IMR-90 (cell line): ENCODE results near the gene NRP2. TPM values are rescaled to one million over a fixed set of nuclear protein-coding genes. Genes with fewer than 3 reads are reported as not detected.

ENCODE experiments used
- ATAC-seq: fragments of 200-7000 bp; cut with Tn5 transposase; 2 replicates; pipeline ENCODE4 v1.9.1; 2020; ENCODE audit warnings: low read depth, mild to moderate bottlenecking, moderate library complexity
- BruUV-seq: library from RNA; stranded (reverse); fragments of 400-500 nt; replicated peaks from 2 replicates; lab custom pipeline; 2021; lab: Mats Ljungman, UMichigan
- CTCF ChIA-PET: fragments of 300-600 bp; formaldehyde crosslinking; extraction: SDS; loops from one replicate; lab custom pipeline; 2021; ENCODE audit warnings: antibody characterized with exemption; lab: Yijun Ruan, JAX
- POLR2A ChIA-PET: fragments of 300-600 bp; sonication (Branson Sonifier 250); formaldehyde crosslinking; loops from one replicate; lab custom pipeline; 2022; ENCODE audit warnings: antibody characterized with exemption; ENCODE audit not compliant: unreplicated experiment; lab: Charles Lee
- DNase-seq: peaks from one replicate; pipeline ENCODE4 v3.0.0; 2013
- H2AFZ ChIP-seq: replicated peaks from 2 replicates; pipeline ENCODE3; 2013; ENCODE audit warnings: low read length, mild to moderate bottlenecking; ENCODE audit not compliant: poor library complexity
- H2AK5ac ChIP-seq: 2 replicates; pipeline ENCODE4 v1.6.1; 2013; ENCODE audit warnings: low read depth, low read length, inconsistent platforms
- H2AK9ac ChIP-seq: replicated peaks from 2 replicates; pipeline ENCODE3; 2013; ENCODE audit warnings: mild to moderate bottlenecking, low read depth, low read length, moderate library complexity; ENCODE audit not compliant: poor library complexity
- H2BK120ac ChIP-seq: 2 replicates; pipeline ENCODE4 v1.6.1; 2013; ENCODE audit warnings: low read depth, low read length, inconsistent platforms
- H2BK15ac ChIP-seq: 3 replicates; pipeline ENCODE4 v1.6.1; 2013; ENCODE audit warnings: low read depth, low read length, inconsistent platforms
- H2BK20ac ChIP-seq: 2 replicates; pipeline ENCODE4 v1.6.1; 2013; ENCODE audit warnings: low read depth, mild to moderate bottlenecking, inconsistent platforms, low read length, moderate library complexity
- H2BK5ac ChIP-seq: 2 replicates; pipeline ENCODE4 v1.6.1; 2013; ENCODE audit warnings: mild to moderate bottlenecking, low read depth, low read length, inconsistent platforms; ENCODE audit not compliant: poor library complexity, severe bottlenecking
- H3K14ac ChIP-seq: replicated peaks from 2 replicates; pipeline ENCODE4 v1.6.1; 2013; ENCODE audit warnings: low read depth, low read length, inconsistent platforms
- H3K18ac ChIP-seq: 2 replicates; pipeline ENCODE4 v1.6.1; 2013; ENCODE audit warnings: low read depth, low read length, control low read depth
- H3K23ac ChIP-seq: 2 replicates; pipeline ENCODE4 v1.6.1; 2013; ENCODE audit warnings: low read depth, low read length, inconsistent platforms
- H3K27ac ChIP-seq: 2 replicates; pipeline ENCODE4 v1.5.1; 2013; ENCODE audit warnings: mild to moderate bottlenecking, control low read depth, low read length; ENCODE audit not compliant: insufficient read depth
- H3K27me3 ChIP-seq: 2 replicates; pipeline ENCODE4 v1.6.1; 2013; ENCODE audit warnings: low read length; ENCODE audit not compliant: control insufficient read depth, insufficient read depth
- H3K36me3 ChIP-seq: 2 replicates; pipeline ENCODE4 v1.6.1; 2013; ENCODE audit warnings: low read length, mixed read lengths; ENCODE audit not compliant: control insufficient read depth, insufficient read depth
- H3K4ac ChIP-seq: 2 replicates; pipeline ENCODE4 v1.6.1; 2013; ENCODE audit warnings: low read depth, low read length, inconsistent platforms
- H3K4me1 ChIP-seq: 2 replicates; pipeline ENCODE4 v1.6.1; 2013; ENCODE audit warnings: low read length, mixed read lengths; ENCODE audit not compliant: control insufficient read depth, insufficient read depth
- H3K4me2 ChIP-seq: 2 replicates; pipeline ENCODE4 v1.6.1; 2013; ENCODE audit warnings: low read depth, mild to moderate bottlenecking, control low read depth, low read length, moderate library complexity
- H3K4me3 ChIP-seq: 2 replicates; pipeline ENCODE4 v1.5.1; 2013; ENCODE audit warnings: low read depth, mild to moderate bottlenecking, control low read depth, low read length, moderate library complexity; ENCODE audit not compliant: insufficient read depth
- H3K56ac ChIP-seq: 2 replicates; pipeline ENCODE4 v1.6.1; 2013; ENCODE audit warnings: low read length, inconsistent platforms; ENCODE audit not compliant: insufficient read depth; ENCODE audit errors: extremely low read depth
- H3K79me1 ChIP-seq, 2 experiments: 2 replicates each; pipeline ENCODE4 v1.6.1; 2013; ENCODE audit warnings: low read length in 2 of 2, inconsistent platforms in 1 of 2, low read depth in 1 of 2
- H3K9ac ChIP-seq: 2 replicates; pipeline ENCODE4 v1.6.1; 2013; ENCODE audit warnings: low read depth, low read length, control low read depth
- H3K9me1 ChIP-seq: 2 replicates; pipeline ENCODE4 v1.6.1; 2013; ENCODE audit warnings: low read length, inconsistent platforms; ENCODE audit not compliant: insufficient read depth
- H3K9me3 ChIP-seq: 2 replicates; pipeline ENCODE4 v1.6.1; 2013; ENCODE audit warnings: low read length; ENCODE audit not compliant: control insufficient read depth, insufficient read depth
- H4K20me1 ChIP-seq: 2 replicates; pipeline ENCODE4 v1.6.1; 2013; ENCODE audit warnings: low read length, inconsistent platforms; ENCODE audit not compliant: insufficient read depth
- H4K5ac ChIP-seq: 2 replicates; pipeline ENCODE4 v1.6.1; 2013; ENCODE audit warnings: mild to moderate bottlenecking, low read depth, low read length, control low read depth
- H4K8ac ChIP-seq, 2 experiments: 2 replicates each; pipeline ENCODE4 v1.6.1; 2013; ENCODE audit warnings: low read depth in 2 of 2, low read length in 2 of 2, control low read depth in 1 of 2, inconsistent platforms in 1 of 2
- H4K91ac ChIP-seq: 2 replicates; pipeline ENCODE4 v1.6.1; 2013; ENCODE audit warnings: low read depth, low read length, inconsistent platforms; ENCODE audit not compliant: insufficient read depth
- BHLHE40 ChIP-seq: fragments of 150-350 bp; IDR thresholded peaks from 2 replicates; pipeline ENCODE4 v1.6.1; 2016; ENCODE audit warnings: mild to moderate bottlenecking, low read depth, low read length
- CEBPB ChIP-seq: IDR thresholded peaks from 2 replicates; pipeline ENCODE4 v1.6.1; 2012; ENCODE audit warnings: low read depth, low read length, improper control_type of control experiment
- CTCF ChIP-seq: conservative IDR thresholded peaks from 2 replicates; pipeline ENCODE4 v1.5.1; 2012; ENCODE audit warnings: mild to moderate bottlenecking, low read depth, low read length, improper control_type of control experiment
- ELK1 ChIP-seq: fragments of 150-350 bp; IDR thresholded peaks from 2 replicates; pipeline ENCODE4 v1.6.1; 2016; ENCODE audit warnings: low read depth, mild to moderate bottlenecking, low read length, moderate library complexity, borderline replicate concordance
- FOS ChIP-seq: fragments of 150-350 bp; IDR thresholded peaks from 2 replicates; pipeline ENCODE4 v1.6.1; 2016; ENCODE audit warnings: low read depth, low read length
- MAFK ChIP-seq: IDR thresholded peaks from 2 replicates; pipeline ENCODE4 v1.6.1; 2012; ENCODE audit warnings: low read depth, low read length, improper control_type of control experiment
- MAZ ChIP-seq: IDR thresholded peaks from 2 replicates; pipeline ENCODE4 v1.6.1; 2012; ENCODE audit warnings: low read depth, mild to moderate bottlenecking, low read length, improper control_type of control experiment, moderate library complexity, borderline replicate concordance
- MXI1 ChIP-seq: IDR thresholded peaks from 2 replicates; pipeline ENCODE4 v1.6.1; 2012; ENCODE audit warnings: low read depth, mild to moderate bottlenecking, low read length, moderate library complexity, borderline replicate concordance
- NFE2L2 ChIP-seq: fragments of 150-350 bp; IDR thresholded peaks from 2 replicates; pipeline ENCODE4 v1.6.1; 2016; ENCODE audit warnings: low read depth, mild to moderate bottlenecking, low read length
- USF2 ChIP-seq: fragments of 150-350 bp; IDR thresholded peaks from 2 replicates; pipeline ENCODE4 v1.6.1; 2017; ENCODE audit warnings: mild to moderate bottlenecking, antibody characterized with exemption, low read length, low read depth
- WGBS, 2 experiments: methylation state at CpG; one replicate each; pipeline versions ENCODE4 v1.1.5 to v1.1.7; 2013; ENCODE audit warnings: missing lambda C conversion rate in 2 of 2; ENCODE audit not compliant: insufficient read length in 1 of 2; ENCODE audit errors: extremely low coverage in 2 of 2; 5-methylcytosine and 5-hydroxymethylcytosine counted together
- dilution Hi-C: fragments of 300-500 bp; cut with HindIII; formaldehyde crosslinking; loops from one replicate; pipeline ENCODE4 v1.14.3; 2018; ENCODE audit warnings: low sequenced_read_pairs; ENCODE audit not compliant: unreplicated experiment
- in situ Hi-C: fragments of 300-500 bp; cut with MboI; formaldehyde crosslinking; loops from 3 replicates; pipeline ENCODE4 v1.14.3; 2019; ENCODE audit warnings: low sequenced_read_pairs, inconsistent platforms, mixed read lengths
- intact Hi-C: fragments of 100-400 bp; cut with micrococcal nuclease; formaldehyde crosslinking; loops from 2 replicates; pipeline ENCODE4 v1.10.0; 2022
- polyA plus RNA-seq, 3 experiments: library from polyadenylated mRNA; depleted of rRNA; stranded (reverse); fragments of >200 nt; gene quantifications; 2 replicates each; pipeline ENCODE4 v1.2.3, GENCODE V29; 2012; ENCODE audit warnings: low replicate concordance in 1 of 3
- total RNA-seq: library from RNA; depleted of rRNA; stranded (reverse); fragments of >200 nt; gene quantifications from 2 replicates; pipeline ENCODE4 v1.2.3, GENCODE V29; 2012

NRP2 gene
- total and polyA plus RNA-seq, 2 of the 4 experiments (the other 2 are of a cell fraction) = 46.4 to 51.3 TPM

GRCh38 chr2:205698286-205699268 lies 16.3 kb downstream of the NRP2 start:
- Histone ChIP-seq H3K4me3 (no peak overlapping the region), H3K23ac (peak overlapping the region; percentile 20), H3K9me3 (no peaks in the 10 kb centered on the region), H2AFZ (no peak overlapping the region), H4K8ac (peak overlapping the region; percentile 74 to 78; a peak in 3 of 4 replicates), H3K14ac (peak overlapping the region; percentile 74), H2BK20ac (peak overlapping the region; percentile 92), H3K9ac (no peak overlapping the region), H2AK5ac (peak overlapping the region; percentile 45), H3K27ac (no peak overlapping the region), H4K20me1 (peaks cover 6% of the 10 kb centered on the region), H4K91ac (peak overlapping the region; percentile 63; the same call in 1 of the 2 replicates), H3K18ac (peak overlapping the region; percentile 71; the same call in 1 of the 2 replicates), H3K9me1 (peaks cover 45% of the 10 kb centered on the region), H2BK15ac (peak overlapping the region; percentile 75; the same call in 2 of the 3 replicates), H4K5ac (peak overlapping the region; percentile 75; the same call in 1 of the 2 replicates), H3K36me3 (peaks cover 16% of the 10 kb centered on the region), H3K4me1 (peaks cover 55% of the 10 kb centered on the region), H2AK9ac (no peak overlapping the region), H2BK120ac (peak overlapping the region; percentile 92), H3K27me3 (no peaks in the 10 kb centered on the region), H3K56ac (no peak overlapping the region), H3K4me2 (no peak overlapping the region; the same call in 1 of the 2 replicates), H3K4ac (peak overlapping the region; percentile 95; the same call in 1 of the 2 replicates), H3K79me1 (peaks cover 37 to 67% of the 10 kb centered on the region in 2 experiments), H2BK5ac (peak overlapping the region; percentile 84)
- ChIA-PET CTCF (interaction anchor here (0.6 kb wide), 1 partner anchor 9 kb away, joined by 3 read pairs; no protein-coding TSS in a partner anchor), POLR2A (interaction anchor here (1.2 kb wide), 1 partner anchor 16 kb away, joined by 4 read pairs; the partner anchor contains the start of gene NRP2)
- DNase-seq (peak; percentile 77), ATAC-seq (no peak)
- TF ChIP-seq BHLHE40 = no peak
- peak; percentile 67 for TF ChIP-seq USF2
- TF ChIP-seq NFE2L2 = no peak
- TF ChIP-seq MAZ = no peak
- peak; percentile 15; the same call in 1 of the 2 replicates for TF ChIP-seq CEBPB
- TF ChIP-seq ELK1 = no peak
- no peak for TF ChIP-seq FOS
- TF ChIP-seq CTCF = no peak
- no peak for TF ChIP-seq MXI1
- no peak for TF ChIP-seq MAFK
- dilution Hi-C loops = no loop called here
- intact Hi-C loops = no loop called here
- in situ Hi-C loops = loop anchor here (25.0 kb wide), 1 partner anchor 1161 kb away; the partner anchor contains the start of gene PARD3B
- no TSS peak for BruUV-seq
- WGBS, 2 experiments = 67% methylated on average over 3 of the region's 7 CpGs; no CpG with 5 or more reads in 1 of the 2 experiments
